ENCODE data around the gene ELMOD1.
"Not testable (repeated sequence)": the region's sequence is repeated elsewhere in the genome, so short reads cannot be mapped to it uniquely, and the experiment has no call there.

Gene ELMOD1

GRCh38 chr11:107590460-107591377 is at the start of gene ELMOD1:
Gene ELMOD1 (plus strand): TSS chr11:107591147. CDS start chr11:107618190, 27,043 bp downstream.
- DNase-seq (ENCODE audit: low read depth): no peak

- DNase-seq (ENCODE audit: low read depth): no peak
Observed at GRCh38 chr11:107545101-107545514, 45.8 kb upstream of the ELMOD1 start.

- DNase-seq (ENCODE audit: low read depth): no peak
Observed at GRCh38 chr11:107547961-107548360, 43.0 kb upstream of the ELMOD1 start.

GRCh38 chr11:107549253-107549953 is 41.5 kb upstream of the ELMOD1 start:
- no peak for DNase-seq (ENCODE audit: low read depth)

GRCh38 chr11:107549954-107550285 is 41.0 kb upstream of the ELMOD1 start:
- DNase-seq (ENCODE audit: low read depth): no peak

GRCh38 chr11:107550304-107550703 is 40.6 kb upstream of the ELMOD1 start:
- no peak for DNase-seq (ENCODE audit: low read depth)

GRCh38 chr11:107561688-107562087 is 29.3 kb upstream of the ELMOD1 start:
- no peak for DNase-seq (ENCODE audit: low read depth)

- no peak for DNase-seq (ENCODE audit: low read depth)
Observed at GRCh38 chr11:107562647-107563208, 28.2 kb upstream of the ELMOD1 start.

GRCh38 chr11:107563702-107564101 is 27.2 kb upstream of the ELMOD1 start:
- DNase-seq (ENCODE audit: low read depth): no peak

GRCh38 chr11:107564877-107565218 is 26.1 kb upstream of the ELMOD1 start:
- no peak for DNase-seq (ENCODE audit: low read depth)

GRCh38 chr11:107565219-107565937 is 25.6 kb upstream of the ELMOD1 start, which contains the start of gene ALKBH8:
Gene ALKBH8 (minus strand): TSS chr11:107565735. CDS start chr11:107560893, 4,842 bp downstream.
- DNase-seq (ENCODE audit: low read depth): peak; percentile 62

- not testable (repeated sequence) for DNase-seq (ENCODE audit: low read depth)
Observed at GRCh38 chr11:107565955-107566501, 24.9 kb upstream of the ELMOD1 start.

GRCh38 chr11:107566569-107566968 is 24.4 kb upstream of the ELMOD1 start:
- no peak for DNase-seq (ENCODE audit: low read depth)

- DNase-seq (ENCODE audit: low read depth): no peak
Observed at GRCh38 chr11:107567739-107568335, 23.1 kb upstream of the ELMOD1 start.

- DNase-seq (ENCODE audit: low read depth): no peak
Observed at GRCh38 chr11:107570015-107570414, 20.9 kb upstream of the ELMOD1 start.

- DNase-seq (ENCODE audit: low read depth): no peak
Observed at GRCh38 chr11:107573438-107573837, 17.5 kb upstream of the ELMOD1 start.

GRCh38 chr11:107576497-107577345 is 14.2 kb upstream of the ELMOD1 start:
- DNase-seq (ENCODE audit: low read depth): peak; percentile 44

GRCh38 chr11:107577346-107577711 is 13.6 kb upstream of the ELMOD1 start:
- no peak for DNase-seq (ENCODE audit: low read depth)

GRCh38 chr11:107579169-107579568 is 11.8 kb upstream of the ELMOD1 start:
- DNase-seq (ENCODE audit: low read depth): not testable (repeated sequence)

GRCh38 chr11:107581147-107581546 is 9.8 kb upstream of the ELMOD1 start:
- DNase-seq (ENCODE audit: low read depth): no peak

Measured in stimulated activated CD8-positive, alpha-beta memory T cell treated with anti-CD3 and anti-CD28 coated beads, Interleukin-12 subunit alpha, Interleukin-12 subunit beta, amount 100 ng/mL, for 1 hour (primary cell).